Nephron (organoid): ENCODE data around the gene WBP2.

ENCODE experiments used
- H3K27ac Mint-ChIP-seq, 3 experiments: 2 replicates each; pipeline ENCODE4 v1.8.0; 2020; ENCODE audit warnings: mixed read lengths in 3 of 3, mild to moderate bottlenecking in 2 of 3, moderate library complexity in 1 of 3
- H3K27me3 Mint-ChIP-seq: 2 replicates; pipeline ENCODE4 v1.8.0; 2021; ENCODE audit warnings: low read depth, mild to moderate bottlenecking, moderate library complexity, mixed read lengths
- H3K36me3 Mint-ChIP-seq: 2 replicates; pipeline ENCODE4 v1.8.0; 2020; ENCODE audit warnings: low read depth, mixed read lengths
- H3K4me1 Mint-ChIP-seq: 2 replicates; pipeline ENCODE4 v1.8.0; 2020; ENCODE audit warnings: mixed read lengths
- H3K4me3 Mint-ChIP-seq, 3 experiments: 2 replicates each; pipeline ENCODE4 v1.8.0; 2020; ENCODE audit warnings: mild to moderate bottlenecking in 3 of 3, mixed read lengths in 3 of 3, moderate library complexity in 2 of 3
- H3K9me3 Mint-ChIP-seq: 2 replicates; pipeline ENCODE4 v1.8.0; 2020; ENCODE audit warnings: mixed read lengths
- CTCF ChIP-seq, 3 experiments: fragments of 200-600 bp; sonication (generic); IDR thresholded peaks; one replicate each; pipeline ENCODE4 v1.5.0; 2021; ENCODE audit warnings: antibody characterized with exemption in 3 of 3; ENCODE audit not compliant: unreplicated experiment in 3 of 3

Gene WBP2

GRCh38 chr17:75842411-75842810, 12.7 kb downstream of the WBP2 start:
- TF ChIP-seq CTCF (IDR thresholded peaks at IDR 0.05; ENCODE audit: unreplicated experiment in 3 of 3), result no peak
- no peaks in the 10 kb centered on the region for H3K9me3 Mint-ChIP-seq
- peaks cover 11% of the 10 kb centered on the region for H3K36me3 Mint-ChIP-seq
- H3K4me3 Mint-ChIP-seq, result no peak overlapping the region
- H3K27me3 Mint-ChIP-seq, result no peaks in the 10 kb centered on the region
- peaks cover 11% of the 10 kb centered on the region for H3K4me1 Mint-ChIP-seq
- H3K27ac Mint-ChIP-seq, result no peak overlapping the region

- Mint-ChIP-seq H3K36me3 (peaks cover 5% of the 10 kb centered on the region), H3K9me3 (no peaks in the 10 kb centered on the region), H3K4me1 (peaks cover 6% of the 10 kb centered on the region), H3K4me3 (no peak overlapping the region), H3K27ac (no peak overlapping the region), H3K27me3 (no peaks in the 10 kb centered on the region)
- TF ChIP-seq CTCF (IDR thresholded peaks at IDR 0.05; ENCODE audit: unreplicated experiment in 3 of 3), result no peak
These were observed 14.4 kb downstream of the WBP2 start for GRCh38 chr17:75840799-75841164.

GRCh38 chr17:75839942-75840798, 15.0 kb downstream of the WBP2 start:
- H3K27me3 Mint-ChIP-seq, result no peaks in the 10 kb centered on the region
- no peaks in the 10 kb centered on the region for H3K4me1 Mint-ChIP-seq
- no peak for TF ChIP-seq CTCF (IDR thresholded peaks at IDR 0.05; ENCODE audit: unreplicated experiment in 3 of 3)
- H3K27ac Mint-ChIP-seq, result no peak overlapping the region
- no peaks in the 10 kb centered on the region for H3K9me3 Mint-ChIP-seq
- no peaks in the 10 kb centered on the region for H3K36me3 Mint-ChIP-seq
- H3K4me3 Mint-ChIP-seq, result no peak overlapping the region

GRCh38 chr17:75838410-75838809, 16.7 kb downstream of the WBP2 start:
- no peak overlapping the region for H3K27ac Mint-ChIP-seq
- no peak for TF ChIP-seq CTCF (IDR thresholded peaks at IDR 0.05; ENCODE audit: unreplicated experiment in 3 of 3)
- no peaks in the 10 kb centered on the region for H3K36me3 Mint-ChIP-seq
- H3K9me3 Mint-ChIP-seq, result no peaks in the 10 kb centered on the region
- no peaks in the 10 kb centered on the region for H3K27me3 Mint-ChIP-seq
- H3K4me1 Mint-ChIP-seq, result peaks cover 7% of the 10 kb centered on the region
- no peak overlapping the region for H3K4me3 Mint-ChIP-seq

- no peaks in the 10 kb centered on the region for H3K36me3 Mint-ChIP-seq
- no peaks in the 10 kb centered on the region for H3K9me3 Mint-ChIP-seq
These were observed 17.2 kb downstream of the WBP2 start for GRCh38 chr17:75837899-75838298.

More at GRCh38 chr17:75837899-75838298, 17.2 kb downstream of the WBP2 start:
- peaks cover 12% of the 10 kb centered on the region for H3K4me1 Mint-ChIP-seq
- H3K27me3 Mint-ChIP-seq, result no peaks in the 10 kb centered on the region
- H3K4me3 Mint-ChIP-seq, result no peak overlapping the region
- no peak overlapping the region for H3K27ac Mint-ChIP-seq
- no peak for TF ChIP-seq CTCF (IDR thresholded peaks at IDR 0.05; ENCODE audit: unreplicated experiment in 3 of 3)
